ENCODE measurements around the gene DEDD. TPM values are rescaled to one million over a fixed set of nuclear protein-coding genes. Genes with fewer than 3 reads are reported as not detected.

DEDD gene
- polyA plus RNA-seq, 2 of the 4 experiments (the other 2 are of a cell fraction), result 25.3 to 38.4 TPM

DNA sequence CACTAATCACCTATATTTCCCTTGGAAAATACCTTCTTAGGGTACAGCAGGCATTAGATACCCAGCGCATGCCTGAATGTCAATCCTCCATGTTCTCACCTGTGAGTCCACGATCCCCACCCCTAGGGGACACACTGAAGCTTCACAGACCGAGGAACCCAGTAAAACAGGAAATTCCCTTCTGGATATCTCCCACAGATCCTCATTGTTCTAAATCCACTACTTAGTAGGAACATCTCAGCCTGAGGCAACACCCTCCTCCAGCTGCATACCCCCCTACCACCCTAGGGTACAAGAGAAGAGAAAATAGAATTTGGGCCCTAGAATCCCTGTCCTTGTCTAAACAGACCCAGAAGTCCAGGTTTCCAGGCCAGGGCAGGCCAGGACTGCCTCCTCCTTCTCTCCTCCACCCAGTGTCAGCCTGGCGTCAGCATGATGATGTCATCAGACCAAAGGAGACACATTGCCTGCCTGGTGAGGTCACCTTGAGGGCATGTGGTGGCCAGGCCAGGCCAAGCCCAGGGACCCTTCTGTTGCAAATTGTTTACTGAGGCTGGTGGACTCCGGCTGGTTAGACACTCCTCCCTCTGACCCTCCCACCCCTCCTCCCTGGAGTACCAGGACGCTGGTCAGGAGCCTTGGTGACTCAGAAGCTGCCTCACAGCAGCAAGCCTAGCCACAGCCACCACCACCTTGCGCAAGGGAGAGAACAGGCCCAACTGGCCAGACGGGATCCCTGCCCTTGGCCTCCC, 49.3 kb downstream of the DEDD start (continued):
- TF ChIP-seq, protein P1, sequence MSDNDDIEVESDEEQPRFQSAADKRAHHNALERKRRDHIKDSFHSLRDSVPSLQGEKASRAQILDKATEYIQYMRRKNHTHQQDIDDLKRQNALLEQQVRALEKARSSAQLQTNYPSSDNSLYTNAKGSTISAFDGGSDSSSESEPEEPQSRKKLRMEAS (IDR thresholded peaks at IDR 0.05), result peak; percentile 66; the same call in 1 of the 2 replicates
- TF ChIP-seq MYC (IDR thresholded peaks at IDR 0.05; ENCODE audit: borderline replicate concordance, low read length), result peak; percentile 58
- TF ChIP-seq JUN (IDR thresholded peaks at IDR 0.05), result peak; percentile 46 to 71; a peak in 2 of 5 replicates
- TF ChIP-seq EHF (CRISPR knock-in tag; IDR thresholded peaks at IDR 0.05), result no peak
- no peak for TF ChIP-seq HEYL (CRISPR knock-in tag; IDR thresholded peaks at IDR 0.05)
- no peak for TF ChIP-seq CHD2 (IDR thresholded peaks at IDR 0.05; ENCODE audit: low read length, partially characterized antibody)
- peak; percentile 6; the same call in 1 of the 2 replicates for TF ChIP-seq ESRRA (IDR thresholded peaks at IDR 0.05; ENCODE audit: borderline replicate concordance, low read length)
- no peak for TF ChIP-seq CBX2 (IDR thresholded peaks at IDR 0.05; ENCODE audit: borderline replicate concordance, low read depth)
- peak; percentile 16; the same call in 1 of the 2 replicates for TF ChIP-seq POLR2A (IDR thresholded peaks at IDR 0.05; ENCODE audit: low read length)
- TF ChIP-seq EP300 (IDR thresholded peaks at IDR 0.05), result peak in 1 of 2 experiments; percentile 12; a peak in 1 of 5 replicates
- TF ChIP-seq PBX3 (IDR thresholded peaks at IDR 0.05), result no peak

GRCh38 chr1:161082483-161082882, 50.0 kb downstream of the DEDD start:
- DNase-seq (ENCODE audit: low read depth in 1 of 2, low spot score in 1 of 2) (no peak), FAIRE-seq (no peak), ATAC-seq (no peak)
- no peak for TF ChIP-seq POLR2AphosphoS2 (conservative IDR thresholded peaks at IDR 0.05; ENCODE audit: low read length)
- no peak for TF ChIP-seq MYC (IDR thresholded peaks at IDR 0.05; ENCODE audit: borderline replicate concordance, low read length)
- TF ChIP-seq FOSL2 (IDR thresholded peaks at IDR 0.05), result no peak
- no peak for TF ChIP-seq FOSL2 (CRISPR knock-in tag; IDR thresholded peaks at IDR 0.05)
- TF ChIP-seq CEBPB (IDR thresholded peaks at IDR 0.05), result no peak
- no peak for TF ChIP-seq JUNB (IDR thresholded peaks at IDR 0.05)
- TF ChIP-seq, protein P2, sequence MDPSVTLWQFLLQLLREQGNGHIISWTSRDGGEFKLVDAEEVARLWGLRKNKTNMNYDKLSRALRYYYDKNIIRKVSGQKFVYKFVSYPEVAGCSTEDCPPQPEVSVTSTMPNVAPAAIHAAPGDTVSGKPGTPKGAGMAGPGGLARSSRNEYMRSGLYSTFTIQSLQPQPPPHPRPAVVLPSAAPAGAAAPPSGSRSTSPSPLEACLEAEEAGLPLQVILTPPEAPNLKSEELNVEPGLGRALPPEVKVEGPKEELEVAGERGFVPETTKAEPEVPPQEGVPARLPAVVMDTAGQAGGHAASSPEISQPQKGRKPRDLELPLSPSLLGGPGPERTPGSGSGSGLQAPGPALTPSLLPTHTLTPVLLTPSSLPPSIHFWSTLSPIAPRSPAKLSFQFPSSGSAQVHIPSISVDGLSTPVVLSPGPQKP (IDR thresholded peaks at IDR 0.05; ENCODE audit: low read depth, low read length), result no peak
- TF ChIP-seq POLR2A (IDR thresholded peaks at IDR 0.05; ENCODE audit: low read length), result no peak
- Histone ChIP-seq H3K9me3 (no peaks in the 10 kb centered on the region), H3K27ac (peak overlapping the region; percentile 88), H3K4me2 (peak overlapping the region; percentile 69), H3K4me1 (peaks cover 55% of the 10 kb centered on the region), H3K4me3 (no peak overlapping the region)
- POLR2A ChIA-PET, result interaction anchor here (1.6 kb wide), 1 partner anchor 38 kb away, joined by 3 read pairs; no protein-coding TSS in a partner anchor
- 92% methylated on average over 2 of the region's 2 CpGs for WGBS (ENCODE audit: missing lambda C conversion rate)
- CTCF ChIA-PET, result interaction anchor here (1.2 to 12.7 kb wide), 5 partner anchors 9 to 23 kb away, joined by 4 to 167 read pairs (median 6); partner anchors contain the start of gene KLHDC9

DNA sequence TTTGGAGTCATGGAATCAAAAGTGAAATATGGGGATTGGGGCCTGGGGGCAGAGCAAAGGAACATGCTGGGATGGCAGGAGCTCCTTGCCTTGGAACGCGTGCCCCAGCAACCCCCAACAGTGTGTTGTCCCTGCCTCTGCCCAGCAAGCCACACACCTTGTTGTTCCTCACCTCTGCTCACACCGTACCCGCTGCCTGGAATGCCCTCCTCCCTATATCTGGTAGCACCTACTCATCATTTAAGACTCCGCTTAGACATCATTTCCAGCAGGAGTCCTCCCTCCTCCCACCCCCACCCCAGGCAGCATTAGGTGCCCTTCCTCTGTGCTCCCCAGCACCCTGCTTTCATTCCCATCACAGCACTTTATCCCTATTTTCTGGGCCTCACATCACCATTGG, 50.9 kb downstream of the DEDD start:
- Histone ChIP-seq H3K4me1 (peaks cover 53% of the 10 kb centered on the region), H3K4me3 (no peak overlapping the region), H3K27ac (peak overlapping the region; percentile 32 to 88), H3K4me2 (no peak overlapping the region), H3K9me3 (no peaks in the 10 kb centered on the region)
- ChIA-PET CTCF (interaction anchor here (2.6 to 12.7 kb wide), 2 partner anchors 10 to 15 kb away, joined by 15 to 167 read pairs; partner anchors contain the start of gene KLHDC9), POLR2A (interaction anchor here (1.6 kb wide), 1 partner anchor 37 kb away, joined by 3 read pairs; no protein-coding TSS in a partner anchor)
- TF ChIP-seq MAFK (IDR thresholded peaks at IDR 0.05; ENCODE audit: partially characterized antibody), result no peak
- TF ChIP-seq ZSCAN20 (CRISPR knock-in tag; IDR thresholded peaks at IDR 0.05), result no peak
- no peak for TF ChIP-seq FOSL2 (IDR thresholded peaks at IDR 0.05)
- no peak for TF ChIP-seq FOSL2 (CRISPR knock-in tag; IDR thresholded peaks at IDR 0.05)
- no peak for TF ChIP-seq SMC3 (IDR thresholded peaks at IDR 0.05)
- TF ChIP-seq HOXB13 (CRISPR knock-in tag; IDR thresholded peaks at IDR 0.05; ENCODE audit: low read depth), result no peak
- TF ChIP-seq JUNB (IDR thresholded peaks at IDR 0.05), result no peak
- TF ChIP-seq PBX3 (IDR thresholded peaks at IDR 0.05), result no peak
- no peak for TF ChIP-seq RAD21 (conservative IDR thresholded peaks at IDR 0.05 in 1 of 2, IDR thresholded peaks at IDR 0.05 in 1 of 2)
- TF ChIP-seq KDM1A (IDR thresholded peaks at IDR 0.05; ENCODE audit: low read depth), result no peak
- TF ChIP-seq, protein P2 (IDR thresholded peaks at IDR 0.05; ENCODE audit: low read depth, low read length), result no peak
- TF ChIP-seq HOXB5 (CRISPR knock-in tag; IDR thresholded peaks at IDR 0.05), result no peak
- no peak for TF ChIP-seq NFE2L2 (conservative IDR thresholded peaks at IDR 0.05; ENCODE audit: low read length)
- 84% methylated on average over 5 of the region's 5 CpGs for WGBS (ENCODE audit: missing lambda C conversion rate)
- DNase-seq (ENCODE audit: low read depth in 1 of 2, low spot score in 1 of 2) (no peak), ATAC-seq (no peak), FAIRE-seq (no peak)

Data from A549 (cell line).